GM18519 (cell line): ENCODE results near the gene C16orf54.
"Not testable (repeated sequence)": the region's sequence is repeated elsewhere in the genome, so short reads cannot be mapped to it uniquely, and the experiment has no call there.

Experiments used
- ATAC-seq: cut with Tn5 transposase; IDR thresholded peaks from one replicate; pipeline ENCODE4 v1.9.1; 2021; ENCODE audit warnings: mild to moderate bottlenecking, moderate library complexity; ENCODE audit not compliant: unreplicated experiment, low FRiP score

The C16orf54 gene

GRCh38 chr16:29770250-29770929 lies 24.6 kb upstream of the C16orf54 start:
- no peak for ATAC-seq

GRCh38 chr16:29769507-29769906 lies 23.7 kb upstream of the C16orf54 start:
- no peak for ATAC-seq

DNA sequence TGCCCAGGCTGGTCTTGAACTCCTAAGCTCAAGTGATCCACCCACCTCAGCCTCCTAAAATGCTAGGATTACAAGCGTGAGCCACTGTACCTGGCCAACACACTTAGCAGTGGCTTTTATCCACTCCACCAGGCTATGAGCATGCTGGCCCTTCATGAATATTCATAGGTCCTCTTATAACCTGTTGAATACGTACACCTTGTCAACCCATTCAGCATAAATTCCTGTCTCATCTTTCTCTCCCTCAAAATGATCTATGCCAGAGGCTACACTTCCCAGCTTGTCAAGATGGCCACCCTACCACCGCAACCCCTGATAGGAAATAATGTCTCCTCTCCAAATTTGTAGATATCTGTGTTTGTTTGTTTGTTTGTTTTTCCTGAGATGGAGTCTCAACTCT lies 21.3 kb upstream of the C16orf54 start:
- ATAC-seq: no peak

GRCh38 chr16:29766571-29766970 lies 20.8 kb upstream of the C16orf54 start:
- no peak for ATAC-seq

DNA sequence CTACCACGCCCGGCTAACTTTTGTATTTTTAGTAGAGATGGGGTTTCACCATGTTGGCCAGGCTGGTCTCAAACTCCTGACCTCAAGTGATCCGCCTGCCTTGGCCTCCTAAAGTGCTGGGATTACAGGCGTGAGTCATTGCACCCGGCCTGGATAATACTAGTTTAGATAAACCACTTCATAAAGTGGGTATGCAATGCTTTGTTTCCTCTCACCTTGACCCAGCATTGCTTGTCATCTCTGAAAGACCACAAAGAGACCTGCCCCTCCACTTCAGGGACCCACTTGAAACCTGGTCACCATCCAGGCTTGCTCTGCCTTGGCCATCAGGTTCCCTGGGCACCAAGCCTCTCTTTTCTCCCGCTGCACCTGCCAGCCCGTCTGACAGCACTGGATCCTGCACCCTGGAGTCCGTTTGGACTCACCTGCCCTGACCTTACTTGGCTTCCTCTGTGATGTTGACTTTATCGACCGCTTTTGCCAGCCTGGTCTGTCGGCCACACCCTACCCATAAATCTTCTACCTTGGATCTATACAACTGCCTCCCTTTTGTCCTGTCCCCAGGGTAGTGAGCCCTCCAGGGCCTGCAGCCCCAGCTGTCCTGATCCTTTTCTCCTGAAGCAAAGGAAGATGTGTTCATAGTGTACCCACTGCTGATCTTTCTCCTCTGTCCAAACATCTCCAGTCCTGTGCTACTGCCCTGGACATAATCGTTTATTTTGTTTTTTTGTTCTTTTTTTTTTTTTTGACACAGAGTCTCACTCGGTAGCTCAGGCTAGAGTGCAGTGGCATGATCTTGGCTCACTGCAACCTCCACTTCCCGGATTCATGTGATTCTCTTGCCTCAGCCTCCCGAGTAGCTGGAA lies 19.6 kb upstream of the C16orf54 start:
- no peak for ATAC-seq

GRCh38 chr16:29763326-29763725 lies 17.5 kb upstream of the C16orf54 start:
- no peak for ATAC-seq

DNA sequence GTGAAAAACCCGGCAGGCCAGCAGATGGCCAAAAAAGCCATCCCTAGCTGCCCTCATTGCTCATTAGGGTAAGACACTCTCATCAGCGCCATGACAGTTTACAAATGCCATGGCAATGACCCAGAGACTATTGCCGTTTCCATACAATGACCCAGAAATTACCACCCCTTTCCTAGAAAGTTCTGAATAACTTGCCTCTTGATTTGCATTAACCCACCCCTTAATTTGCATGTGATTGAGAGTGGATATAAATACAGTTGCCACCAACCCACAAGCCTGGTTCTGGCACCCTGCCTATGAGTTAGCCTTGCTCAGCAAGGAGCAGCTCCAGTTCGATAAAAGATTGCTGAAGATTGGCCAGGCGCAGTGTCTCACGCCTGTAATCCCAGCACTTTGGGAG lies 16.1 kb upstream of the C16orf54 start:
- no peak for ATAC-seq

DNA sequence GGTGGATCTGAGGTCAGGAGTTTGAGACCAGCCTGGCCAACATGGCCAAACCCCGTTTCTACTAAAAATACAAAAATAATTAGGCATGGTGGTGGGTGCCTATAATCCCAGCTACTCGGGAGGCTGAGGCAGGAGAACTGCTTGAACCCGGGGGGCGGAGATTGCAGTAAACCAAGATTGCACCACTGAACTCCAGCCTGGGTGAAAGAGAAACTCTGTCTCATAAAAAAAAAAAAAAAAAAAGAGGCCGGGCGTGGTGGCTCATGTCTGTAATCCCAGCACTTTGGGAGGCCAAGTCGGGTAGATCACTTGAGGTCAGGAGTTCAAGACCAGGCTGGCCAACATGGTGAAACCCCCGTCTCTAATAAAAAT lies 15.5 kb upstream of the C16orf54 start:
- ATAC-seq: not testable (repeated sequence)

GRCh38 chr16:29760567-29761279 lies 14.9 kb upstream of the C16orf54 start:
- no peak for ATAC-seq

DNA sequence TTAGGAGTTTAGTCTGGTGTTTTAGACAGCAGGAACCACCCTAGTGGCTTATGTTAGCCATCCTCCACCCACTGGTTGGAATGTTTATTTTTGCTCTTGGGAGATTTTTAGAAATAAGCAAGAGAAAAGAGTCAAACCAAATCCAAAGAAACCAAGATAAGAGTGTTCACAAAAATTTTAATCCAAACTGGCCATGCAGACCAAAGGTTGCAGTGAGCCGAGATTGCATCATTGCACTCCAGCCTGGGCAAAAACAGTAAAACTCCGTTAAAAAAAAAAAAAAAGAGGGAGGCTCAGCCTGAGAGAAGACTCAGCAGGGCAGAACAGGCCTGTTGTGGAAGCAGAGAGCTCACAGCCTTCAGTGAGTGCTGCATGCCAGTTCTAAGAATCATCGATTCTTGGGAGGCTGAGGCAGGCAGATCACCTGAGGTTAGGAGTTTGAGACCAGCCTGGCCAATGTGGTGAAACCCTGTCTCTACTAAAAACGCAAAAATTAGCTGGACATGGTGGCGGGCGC lies 12.2 kb upstream of the C16orf54 start:
- ATAC-seq: no peak

- ATAC-seq: not testable (repeated sequence)
Measured at GRCh38 chr16:29757086-29757485, 11.3 kb upstream of the C16orf54 start.

GRCh38 chr16:29756654-29757053 lies 10.9 kb upstream of the C16orf54 start:
- ATAC-seq: no peak

GRCh38 chr16:29753516-29753915 lies 7.7 kb upstream of the C16orf54 start:
- ATAC-seq: no peak

GRCh38 chr16:29748760-29749149 lies 3.0 kb upstream of the C16orf54 start:
- ATAC-seq: not testable (repeated sequence)

DNA sequence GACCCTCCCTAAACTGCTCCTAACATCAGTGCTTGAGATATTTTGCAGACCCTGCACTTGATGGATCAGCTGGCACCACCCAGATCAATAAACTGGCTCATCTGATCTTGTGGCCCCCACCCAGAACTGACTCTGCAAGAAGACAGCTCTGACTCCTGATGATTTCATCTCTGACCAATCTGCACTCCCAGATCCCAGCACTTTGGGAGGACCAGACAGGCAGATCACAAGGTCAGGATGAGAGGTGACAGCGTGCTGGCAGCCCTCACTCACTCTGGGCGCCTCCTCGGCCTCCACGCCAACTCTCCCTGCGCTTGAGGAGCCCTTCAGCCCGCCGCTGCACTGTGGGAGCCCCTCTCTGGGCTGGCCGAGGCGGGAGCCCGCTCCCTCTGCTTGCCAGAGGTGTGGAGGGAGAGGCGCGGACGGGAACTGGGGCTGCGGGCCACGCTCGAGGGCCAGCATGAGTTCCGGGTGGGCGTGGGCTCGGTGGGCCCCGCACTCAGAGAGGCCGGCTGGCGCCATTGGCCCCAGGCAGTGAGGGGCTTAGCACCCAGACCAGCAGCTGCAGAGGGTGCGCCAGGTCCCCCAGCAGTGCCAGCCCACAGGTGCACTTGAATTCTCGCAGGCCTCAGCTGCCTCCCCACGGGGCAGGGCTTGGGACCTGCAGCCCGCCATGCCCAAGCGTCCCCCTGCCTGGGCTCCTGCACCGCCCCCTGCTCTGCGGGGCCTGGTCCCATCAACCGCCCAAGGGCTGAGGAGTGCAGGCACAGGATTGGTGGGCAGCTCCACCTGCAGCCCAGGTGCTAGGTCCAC lies 2.4 kb upstream of the C16orf54 start:
- ATAC-seq: no peak

- not testable (repeated sequence) for ATAC-seq
Measured at GRCh38 chr16:29746518-29746917, 728 bp upstream of the C16orf54 start.

GRCh38 chr16:29745121-29745852 lies 503 bp downstream of the C16orf54 start:
- ATAC-seq: no peak

DNA sequence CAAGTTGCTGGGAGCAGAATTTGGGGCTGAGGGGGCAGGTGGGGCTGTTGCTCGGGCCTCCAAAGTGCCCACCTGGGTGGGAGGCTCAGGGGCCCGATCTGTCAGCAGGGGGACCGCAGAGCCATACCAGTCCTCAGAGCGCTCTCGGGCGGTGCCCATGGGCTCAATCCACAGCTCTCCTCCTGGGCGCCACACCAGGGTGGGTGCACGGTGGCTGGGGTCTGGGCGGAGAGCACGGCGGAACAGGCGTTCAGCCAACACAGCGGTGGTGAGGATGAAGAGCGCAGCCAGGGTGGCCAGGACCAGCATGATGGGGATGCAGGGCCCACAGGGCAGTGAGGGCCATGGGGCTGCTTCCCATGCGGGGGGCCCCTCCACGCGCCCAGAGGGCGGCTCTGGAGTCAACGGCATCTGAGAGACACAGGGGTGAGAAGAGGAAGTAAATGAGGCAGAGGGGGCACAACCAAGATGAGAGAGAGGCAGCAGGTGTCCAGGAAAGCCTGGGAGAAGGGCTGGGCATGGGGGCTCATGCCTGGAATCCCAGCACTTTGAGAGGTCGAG lies 1.2 kb downstream of the C16orf54 start:
- no peak for ATAC-seq

DNA sequence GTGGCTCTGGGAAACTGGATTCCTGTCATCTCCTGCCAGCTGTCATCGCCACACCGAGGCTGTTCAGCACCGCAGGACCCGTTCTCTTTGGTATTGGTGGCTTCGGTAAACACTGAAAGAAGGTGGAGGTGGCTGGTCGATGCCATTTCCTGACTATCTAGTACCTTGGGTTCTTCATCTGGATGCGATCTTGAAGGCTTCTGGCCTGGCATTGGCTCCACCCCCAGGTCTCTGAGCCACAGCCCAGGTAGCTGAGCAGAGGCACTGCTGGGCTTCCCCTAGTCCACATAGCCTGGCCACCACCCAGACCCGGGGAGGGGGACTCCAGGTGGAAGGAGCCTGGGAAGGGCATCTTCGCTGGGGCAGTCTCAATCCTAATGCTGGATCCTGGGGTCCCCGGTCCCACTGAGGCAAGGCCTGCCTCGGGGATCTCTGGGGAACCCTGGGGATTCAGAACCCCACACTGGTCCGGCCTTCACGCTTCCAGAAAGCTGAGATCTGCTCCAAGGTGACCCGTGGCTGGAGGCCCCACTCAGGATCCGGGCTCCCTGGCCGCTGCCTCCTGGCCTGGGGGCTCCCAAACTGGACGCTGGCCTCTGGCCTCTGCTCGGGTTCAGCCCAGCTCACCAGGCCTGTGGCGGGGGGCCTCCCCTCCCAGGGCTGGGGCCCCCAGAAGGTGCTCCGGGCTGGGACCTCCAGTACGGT lies 1.8 kb downstream of the C16orf54 start:
- ATAC-seq: no peak
